GM18517 (cell line): ENCODE data around the gene DTL.
"Not testable (repeated sequence)": the region's sequence is repeated elsewhere in the genome, so short reads cannot be mapped to it uniquely, and the experiment has no call there.

Experiments used
- ATAC-seq: cut with Tn5 transposase; IDR thresholded peaks from one replicate; pipeline ENCODE4 v1.9.1; 2021; ENCODE audit warnings: mild to moderate bottlenecking, moderate library complexity; ENCODE audit not compliant: unreplicated experiment

The DTL gene

GRCh38 chr1:212035123-212035834 is at the start of gene DTL, which contains the start of gene INTS7:
Gene DTL (plus strand): TSS chr1:212035748. CDS start chr1:212035891, 143 bp downstream.
Gene INTS7 (minus strand): TSS chr1:212035557. CDS start chr1:212035437, 120 bp downstream.
- peak; percentile 74 for ATAC-seq

- no peak for ATAC-seq
Measured at GRCh38 chr1:211986628-211987254, 48.8 kb upstream of the DTL start.

- ATAC-seq, result no peak
Measured at GRCh38 chr1:211991695-211992094, 43.9 kb upstream of the DTL start.

GRCh38 chr1:211997426-211997825 is 38.1 kb upstream of the DTL start:
- ATAC-seq, result not testable (repeated sequence)

- no peak for ATAC-seq
Measured at GRCh38 chr1:212002536-212002935, 33.0 kb upstream of the DTL start.

- ATAC-seq, result no peak
Measured at GRCh38 chr1:212004895-212005608, 30.5 kb upstream of the DTL start.

GRCh38 chr1:212007178-212007577 is 28.4 kb upstream of the DTL start:
- no peak for ATAC-seq

GRCh38 chr1:212007886-212008285 is 27.7 kb upstream of the DTL start:
- ATAC-seq, result no peak

- no peak for ATAC-seq
Measured at GRCh38 chr1:212009561-212009960, 26.0 kb upstream of the DTL start.

GRCh38 chr1:212010004-212010403 is 25.5 kb upstream of the DTL start:
- ATAC-seq, result no peak

GRCh38 chr1:212012034-212012740 is 23.4 kb upstream of the DTL start:
- peak; percentile 52 for ATAC-seq

GRCh38 chr1:212013672-212014071 is 21.9 kb upstream of the DTL start:
- no peak for ATAC-seq

GRCh38 chr1:212020975-212021374 is 14.6 kb upstream of the DTL start:
- ATAC-seq, result no peak

GRCh38 chr1:212021563-212021962 is 14.0 kb upstream of the DTL start:
- ATAC-seq, result no peak

- not testable (repeated sequence) for ATAC-seq
Measured at GRCh38 chr1:212022908-212023307, 12.6 kb upstream of the DTL start.

GRCh38 chr1:212024469-212025149 is 10.9 kb upstream of the DTL start:
- no peak for ATAC-seq

GRCh38 chr1:212027727-212028126 is 7.8 kb upstream of the DTL start:
- ATAC-seq, result not testable (repeated sequence)

GRCh38 chr1:212030936-212031528 is 4.5 kb upstream of the DTL start:
- no peak for ATAC-seq

- peak; percentile 9 for ATAC-seq
Measured at GRCh38 chr1:212034516-212035122, 929 bp upstream of the DTL start.
